Lower lobe of right lung (tissue), 2 donors: ENCODE measurements around the gene ANKRD50. TPM values are rescaled to one million over a fixed set of nuclear protein-coding genes. Genes with fewer than 3 reads are reported as not detected.

Experiments used
- ATAC-seq, 2 donors: fragments of 200-7000 bp; cut with Tn5 transposase; one replicate each; pipeline ENCODE4 v1.9.1; 2020 to 2022; ENCODE audit warnings: mild to moderate bottlenecking in 2 of 2, moderate library complexity in 2 of 2
- DNase-seq: peaks from one replicate; pipeline ENCODE4 v3.0.0-alpha.2; 2020
- H3K27ac ChIP-seq: fragments of 200-600 bp; one replicate; pipeline ENCODE4 v1.8.0; 2022
- H3K27me3 ChIP-seq: fragments of 200-600 bp; one replicate; pipeline ENCODE4 v1.8.0; 2022; ENCODE audit warnings: low read depth
- H3K36me3 ChIP-seq: fragments of 200-600 bp; one replicate; pipeline ENCODE4 v1.8.0; 2022; ENCODE audit warnings: mild to moderate bottlenecking
- H3K4me1 ChIP-seq: fragments of 200-600 bp; one replicate; pipeline ENCODE4 v1.8.0; 2022
- H3K4me3 ChIP-seq: fragments of 200-600 bp; one replicate; pipeline ENCODE4 v1.8.0; 2022; ENCODE audit warnings: mild to moderate bottlenecking
- H3K9me3 ChIP-seq: fragments of 200-600 bp; one replicate; pipeline ENCODE4 v1.8.0; 2022
- CTCF ChIP-seq: fragments of 200-600 bp; IDR thresholded peaks from one replicate; pipeline ENCODE4 v1.8.0; 2022; ENCODE audit warnings: antibody characterized with exemption, mild to moderate bottlenecking
- intact Hi-C: fragments of 100-400 bp; cut with DNase I; formaldehyde crosslinking; loops from one replicate; pipeline ENCODE4 v1.11.0; 2022
- total RNA-seq: library from RNA; stranded (reverse); fragmentation: NEBNext Ultra II Directional; extraction: Animal tissue kit (Norgen Biotek cat#: 25700); gene quantifications from one replicate; pipeline ENCODE4 v1.2.1, GENCODE V29; 2021
- donor health status: DM: no; HTN: yes; CAD: no; lungs with severe emphysema.

ANKRD50 gene
- total RNA-seq, 1 donor from 2014 or later: 22.5 TPM

GRCh38 chr4:124738994-124739393 lies 26.5 kb upstream of the ANKRD50 start:
- Histone ChIP-seq H3K9me3 (no peaks in the 10 kb centered on the region), H3K36me3 (no peaks in the 10 kb centered on the region), H3K4me3 (no peak overlapping the region), H3K4me1 (no peaks in the 10 kb centered on the region), H3K27ac (no peak overlapping the region), H3K27me3 (no peaks in the 10 kb centered on the region)
- no peak for ATAC-seq
- no peak for TF ChIP-seq CTCF
- intact Hi-C loops: no loop called here
- no peak for DNase-seq

DNA sequence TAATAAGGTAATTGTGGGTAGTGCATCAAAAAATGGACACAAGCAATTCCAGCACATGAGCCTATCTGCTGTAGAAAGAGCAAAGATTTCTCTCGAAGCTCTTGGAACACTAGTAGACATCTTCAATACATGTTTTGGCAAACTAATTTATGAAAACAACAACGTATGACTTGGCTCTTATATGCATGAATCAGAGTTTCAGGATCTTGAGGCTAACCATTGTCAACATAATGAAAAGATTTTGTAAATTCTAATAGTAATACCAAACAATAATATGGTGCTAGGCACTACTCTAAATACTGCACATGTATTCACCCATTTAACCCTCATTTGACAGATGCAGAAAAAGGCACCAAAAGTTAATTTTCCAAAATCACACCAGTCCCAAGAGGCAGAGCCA lies 25.1 kb upstream of the ANKRD50 start:
- Histone ChIP-seq H3K36me3 (no peaks in the 10 kb centered on the region), H3K9me3 (no peaks in the 10 kb centered on the region), H3K27ac (no peak overlapping the region), H3K4me1 (no peaks in the 10 kb centered on the region), H3K4me3 (no peak overlapping the region), H3K27me3 (no peaks in the 10 kb centered on the region)
- DNase-seq (no peak), ATAC-seq (no peak)
- no peak for TF ChIP-seq CTCF
- intact Hi-C loops: no loop called here

DNA sequence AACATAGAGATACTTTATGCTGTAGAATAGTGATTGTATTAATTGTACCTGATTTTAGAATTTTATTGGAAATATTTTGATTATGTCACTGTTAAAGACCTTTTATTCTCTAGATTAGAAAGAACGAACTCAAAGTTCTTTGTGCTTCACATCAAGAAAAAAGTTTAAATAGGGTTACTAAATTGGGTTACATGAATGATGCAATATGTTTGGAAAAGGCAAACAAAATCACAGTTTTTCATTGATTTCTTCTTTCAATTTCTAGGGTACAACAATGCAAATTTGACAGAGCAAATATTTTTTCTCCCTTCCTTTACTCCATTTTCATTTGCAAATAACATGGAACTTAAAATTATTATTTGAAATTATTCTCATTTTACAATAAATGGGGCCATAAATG lies 24.0 kb upstream of the ANKRD50 start:
- TF ChIP-seq CTCF: no peak
- H3K9me3 ChIP-seq: no peaks in the 10 kb centered on the region
- no peaks in the 10 kb centered on the region for H3K4me1 ChIP-seq
- H3K27me3 ChIP-seq: no peaks in the 10 kb centered on the region
- intact Hi-C loops: no loop called here
- no peak overlapping the region for H3K4me3 ChIP-seq
- no peak overlapping the region for H3K27ac ChIP-seq
- DNase-seq: no peak
- H3K36me3 ChIP-seq: no peaks in the 10 kb centered on the region
- no peak for ATAC-seq

GRCh38 chr4:124727331-124727890 lies 14.9 kb upstream of the ANKRD50 start:
- intact Hi-C loops: no loop called here
- ATAC-seq (no peak), DNase-seq (no peak)
- no peak for TF ChIP-seq CTCF
- Histone ChIP-seq H3K36me3 (no peaks in the 10 kb centered on the region), H3K4me3 (no peak overlapping the region), H3K9me3 (no peaks in the 10 kb centered on the region), H3K4me1 (no peaks in the 10 kb centered on the region), H3K27ac (no peak overlapping the region), H3K27me3 (no peaks in the 10 kb centered on the region)

DNA sequence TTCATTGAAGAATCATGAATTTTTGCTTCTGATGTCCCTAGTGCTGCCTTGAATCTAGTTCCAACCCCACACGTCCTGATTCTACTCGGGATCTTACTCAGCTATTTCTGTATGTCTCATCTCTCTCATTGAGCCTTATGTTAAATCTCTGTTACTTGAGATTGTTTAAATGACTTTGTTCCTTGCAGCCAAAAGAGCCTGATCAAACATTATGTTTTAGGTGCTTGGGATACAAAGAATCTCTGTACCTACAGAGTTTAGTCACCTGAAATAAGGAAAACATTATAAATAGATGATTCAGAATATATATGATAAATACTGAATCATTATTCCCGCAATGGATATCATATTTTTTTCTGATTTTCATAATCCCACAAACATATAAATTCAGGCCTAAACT lies 13.7 kb upstream of the ANKRD50 start:
- Histone ChIP-seq H3K36me3 (no peaks in the 10 kb centered on the region), H3K27me3 (no peaks in the 10 kb centered on the region), H3K4me3 (no peak overlapping the region), H3K9me3 (no peaks in the 10 kb centered on the region), H3K4me1 (no peaks in the 10 kb centered on the region), H3K27ac (no peak overlapping the region)
- TF ChIP-seq CTCF: no peak
- intact Hi-C loops: no loop called here
- ATAC-seq (no peak), DNase-seq (no peak)

- no peak for ATAC-seq
- H3K27ac ChIP-seq: no peak overlapping the region
- no peaks in the 10 kb centered on the region for H3K27me3 ChIP-seq
- no peaks in the 10 kb centered on the region for H3K9me3 ChIP-seq
- H3K4me3 ChIP-seq: no peak overlapping the region
- intact Hi-C loops: no loop called here
- DNase-seq: no peak
- TF ChIP-seq CTCF: no peak
- H3K4me1 ChIP-seq: no peaks in the 10 kb centered on the region
- H3K36me3 ChIP-seq: no peaks in the 10 kb centered on the region
These were observed 9.5 kb upstream of the ANKRD50 start for GRCh38 chr4:124722071-124722470.
